Smooth muscle cell (in vitro differentiated cells): ENCODE data around the gene TUBGCP6. TPM values are rescaled to one million over a fixed set of nuclear protein-coding genes. Genes with fewer than 3 reads are reported as not detected.
A peak's percentile ranks its signal among the peaks of the same experiment; 100 is the strongest.
"Not testable (repeated sequence)": the region's sequence is repeated elsewhere in the genome, so short reads cannot be mapped to it uniquely, and the experiment has no call there.

Source experiments
- DNase-seq: peaks from one replicate; lab custom pipeline; 2025; ENCODE audit not compliant: unreplicated experiment; lab: John Stamatoyannopoulos, UW
- H2AFZ ChIP-seq: fragments of 200-600 bp; sonication (generic); 2 replicates; pipeline ENCODE4 v1.6.0; 2016; ENCODE audit warnings: antibody characterized with exemption, low read depth, mild to moderate bottlenecking
- H3F3A ChIP-seq: fragments of 200-600 bp; sonication (generic); 2 replicates; pipeline ENCODE4 v1.6.0; 2017; ENCODE audit warnings: antibody characterized with exemption, low read depth
- H3K27ac ChIP-seq: fragments of 200-600 bp; sonication (generic); 2 replicates; pipeline ENCODE4 v1.5.1; 2016; ENCODE audit warnings: low read depth, mild to moderate bottlenecking
- H3K27me3 ChIP-seq: fragments of 200-600 bp; sonication (generic); 2 replicates; pipeline ENCODE4 v1.6.1; 2016; ENCODE audit warnings: low read depth, mild to moderate bottlenecking
- H3K36me3 ChIP-seq: fragments of 200-600 bp; sonication (generic); 2 replicates; pipeline ENCODE4 v1.5.1; 2016; ENCODE audit warnings: low read depth
- H3K4me1 ChIP-seq: fragments of 200-600 bp; sonication (generic); 2 replicates; pipeline ENCODE4 v1.5.1; 2016; ENCODE audit warnings: low read depth
- H3K4me2 ChIP-seq: fragments of 200-600 bp; sonication (generic); 2 replicates; pipeline ENCODE4 v1.6.0; 2016; ENCODE audit warnings: mild to moderate bottlenecking
- H3K4me3 ChIP-seq: fragments of 200-600 bp; sonication (generic); 2 replicates; pipeline ENCODE4 v1.5.1; 2016; ENCODE audit warnings: mild to moderate bottlenecking
- H3K79me2 ChIP-seq: fragments of 200-600 bp; sonication (generic); 2 replicates; pipeline ENCODE4 v1.6.0; 2016; ENCODE audit warnings: low read depth, mild to moderate bottlenecking
- H3K9ac ChIP-seq: fragments of 200-600 bp; sonication (generic); 2 replicates; pipeline ENCODE4 v1.6.0; 2016; ENCODE audit warnings: low read depth
- H3K9me3 ChIP-seq: fragments of 200-600 bp; sonication (generic); replicated peaks from 2 replicates; pipeline ENCODE4 v1.5.1; 2016; ENCODE audit warnings: low read depth
- H4K20me1 ChIP-seq: fragments of 200-600 bp; sonication (generic); 2 replicates; pipeline ENCODE4 v1.6.0; 2016; ENCODE audit warnings: low read depth
- WGBS: methylation state at CpG from one replicate; pipeline ENCODE4 v1.1.7; 2016; ENCODE audit warnings: low lambda C conversion rate; 5-methylcytosine and 5-hydroxymethylcytosine counted together
- polyA plus RNA-seq: library from polyadenylated mRNA; unstranded; fragments of >200 nt; fragmentation: Nextera tagmentation; extraction: Ambion mirVana; gene quantifications from 2 replicates; pipeline ENCODE4 v1.2.1, GENCODE V29; 2016
- total RNA-seq: library from RNA; depleted of rRNA; stranded (reverse); fragments of >200 nt; gene quantifications from 2 replicates; pipeline ENCODE4 v1.2.3, GENCODE V29; 2014
- TF ChIP-seq, protein P1 (sequence below): fragments of 200-600 bp; sonication (generic); IDR thresholded peaks from 2 replicates; pipeline ENCODE4 v1.5.1; 2017; ENCODE audit warnings: borderline replicate concordance, mild to moderate bottlenecking, antibody characterized with exemption; ENCODE audit not compliant: insufficient read depth, poor library complexity, severe bottlenecking

The TUBGCP6 gene
- total and polyA plus RNA-seq, 2 experiments from 2014 or later, result 10.0 to 22.7 TPM

DNA sequence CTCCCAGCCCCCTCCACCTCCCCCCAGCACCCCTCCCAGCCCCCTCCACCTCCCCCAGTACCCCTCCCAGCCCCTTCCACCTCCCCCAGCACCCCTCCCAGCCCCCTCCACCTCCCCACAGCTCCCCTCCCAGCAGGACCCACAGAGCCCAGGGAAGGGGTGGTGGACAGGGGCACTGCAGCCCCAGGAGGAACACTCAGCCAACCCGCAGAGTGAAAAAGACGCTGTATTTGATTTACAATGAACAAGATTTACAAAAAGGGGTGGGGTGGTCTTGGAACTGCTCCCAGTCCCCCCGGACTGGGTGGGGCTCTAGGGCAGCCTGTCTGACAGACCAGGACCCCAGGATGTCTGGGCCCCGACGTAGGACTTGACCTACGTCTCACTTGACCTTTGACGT, 29.9 kb upstream of the TUBGCP6 start:
- TF ChIP-seq, protein P1, sequence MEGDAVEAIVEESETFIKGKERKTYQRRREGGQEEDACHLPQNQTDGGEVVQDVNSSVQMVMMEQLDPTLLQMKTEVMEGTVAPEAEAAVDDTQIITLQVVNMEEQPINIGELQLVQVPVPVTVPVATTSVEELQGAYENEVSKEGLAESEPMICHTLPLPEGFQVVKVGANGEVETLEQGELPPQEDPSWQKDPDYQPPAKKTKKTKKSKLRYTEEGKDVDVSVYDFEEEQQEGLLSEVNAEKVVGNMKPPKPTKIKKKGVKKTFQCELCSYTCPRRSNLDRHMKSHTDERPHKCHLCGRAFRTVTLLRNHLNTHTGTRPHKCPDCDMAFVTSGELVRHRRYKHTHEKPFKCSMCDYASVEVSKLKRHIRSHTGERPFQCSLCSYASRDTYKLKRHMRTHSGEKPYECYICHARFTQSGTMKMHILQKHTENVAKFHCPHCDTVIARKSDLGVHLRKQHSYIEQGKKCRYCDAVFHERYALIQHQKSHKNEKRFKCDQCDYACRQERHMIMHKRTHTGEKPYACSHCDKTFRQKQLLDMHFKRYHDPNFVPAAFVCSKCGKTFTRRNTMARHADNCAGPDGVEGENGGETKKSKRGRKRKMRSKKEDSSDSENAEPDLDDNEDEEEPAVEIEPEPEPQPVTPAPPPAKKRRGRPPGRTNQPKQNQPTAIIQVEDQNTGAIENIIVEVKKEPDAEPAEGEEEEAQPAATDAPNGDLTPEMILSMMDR, result no peak
- no peak overlapping the region for H2AFZ ChIP-seq
- no peaks in the 10 kb centered on the region for H3K9me3 ChIP-seq
- H4K20me1 ChIP-seq, result peaks cover 83% of the 10 kb centered on the region
- no peak overlapping the region for H3K27ac ChIP-seq
- peaks cover 18% of the 10 kb centered on the region for H3F3A ChIP-seq
- no peak overlapping the region for H3K4me3 ChIP-seq
- H3K27me3 ChIP-seq, result no peaks in the 10 kb centered on the region
- 93% methylated on average over 7 of the region's 7 CpGs for WGBS
- no peak overlapping the region for H3K9ac ChIP-seq
- no peak for DNase-seq
- no peaks in the 10 kb centered on the region for H3K36me3 ChIP-seq
- no peak overlapping the region for H3K4me2 ChIP-seq
- H3K4me1 ChIP-seq, result peaks cover 23% of the 10 kb centered on the region
- H3K79me2 ChIP-seq, result no peaks in the 10 kb centered on the region

DNA sequence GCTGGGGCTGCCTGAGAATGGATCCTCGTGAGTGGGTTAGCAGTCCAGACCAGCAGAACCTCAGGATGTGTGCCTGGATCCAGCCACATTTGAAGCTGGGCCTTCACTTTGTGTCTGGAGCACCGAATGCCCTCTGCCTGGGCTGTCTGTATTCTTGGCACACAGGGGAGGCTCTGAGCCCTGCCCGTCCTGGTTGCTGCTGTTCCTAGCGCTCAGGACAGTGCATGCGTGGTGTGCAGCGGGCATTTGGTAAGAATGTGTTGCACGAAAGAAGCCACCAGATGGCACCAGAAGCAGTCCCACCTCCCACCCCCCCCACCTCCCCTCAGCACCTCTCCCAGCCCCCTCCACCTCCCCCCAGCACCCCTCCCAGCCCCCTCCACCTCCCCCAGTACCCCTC, 29.5 kb upstream of the TUBGCP6 start:
- Histone ChIP-seq H3K36me3 (no peaks in the 10 kb centered on the region), H3K27me3 (no peaks in the 10 kb centered on the region), H2AFZ (no peak overlapping the region), H3F3A (peaks cover 18% of the 10 kb centered on the region), H3K27ac (no peak overlapping the region), H3K9me3 (no peaks in the 10 kb centered on the region), H3K4me3 (no peak overlapping the region), H4K20me1 (peaks cover 78% of the 10 kb centered on the region), H3K4me1 (peaks cover 23% of the 10 kb centered on the region), H3K79me2 (no peaks in the 10 kb centered on the region), H3K4me2 (no peak overlapping the region), H3K9ac (no peak overlapping the region)
- no peak for DNase-seq
- TF ChIP-seq, protein P1, result peak; percentile 26
- 88% methylated on average over 3 of the region's 7 CpGs for WGBS

DNA sequence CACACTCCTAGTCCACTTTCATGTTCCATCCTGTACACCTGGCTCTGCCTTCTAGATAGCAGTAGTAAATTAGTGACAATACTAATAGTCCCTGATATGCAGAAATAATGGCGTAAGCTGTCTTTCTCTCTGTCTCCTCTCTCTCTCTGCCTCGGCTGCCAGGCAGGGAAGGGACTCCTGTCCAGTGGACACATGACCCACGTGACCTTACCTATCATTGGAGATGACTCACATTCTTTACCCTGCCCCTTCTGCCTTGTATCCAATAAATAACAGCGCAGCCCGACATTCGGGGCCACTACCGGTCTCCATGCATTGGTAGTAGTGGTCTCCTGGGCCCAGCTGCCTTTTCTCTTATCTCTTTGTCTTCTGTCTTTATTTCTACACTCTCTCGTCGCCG, 29.0 kb upstream of the TUBGCP6 start:
- not testable (repeated sequence) for H2AFZ ChIP-seq, H3K9ac ChIP-seq, H3K27me3 ChIP-seq, DNase-seq, H3K9me3 ChIP-seq, H3K4me2 ChIP-seq, H3K79me2 ChIP-seq, H3K4me3 ChIP-seq, H3K27ac ChIP-seq, H3K36me3 ChIP-seq
- H4K20me1 ChIP-seq, result peaks cover 73% of the 10 kb centered on the region
- peaks cover 23% of the 10 kb centered on the region for H3K4me1 ChIP-seq
- H3F3A ChIP-seq, result peaks cover 18% of the 10 kb centered on the region
- 94% methylated on average over 10 of the region's 10 CpGs for WGBS

DNA sequence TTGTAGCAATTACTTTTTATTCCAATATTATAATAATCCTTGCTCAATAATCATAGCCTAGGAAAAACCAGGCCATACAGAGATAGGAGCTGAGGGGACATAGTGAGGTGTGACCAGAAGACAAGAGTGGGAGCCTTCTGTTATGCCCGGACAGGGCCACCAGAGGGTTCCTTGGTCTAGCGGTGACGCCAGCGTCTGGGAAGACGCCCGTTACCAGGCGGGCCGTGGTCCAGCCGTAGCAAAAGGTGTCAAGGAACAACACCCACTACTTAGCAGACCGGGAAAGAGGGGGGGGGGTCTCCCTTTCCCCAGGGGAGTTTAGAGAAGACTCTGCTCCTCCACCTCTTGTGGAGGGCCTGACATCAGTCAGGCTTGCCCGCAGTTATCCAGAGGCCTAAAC, 28.5 kb upstream of the TUBGCP6 start:
- peaks cover 23% of the 10 kb centered on the region for H3K4me1 ChIP-seq
- not testable (repeated sequence) for H3K9ac ChIP-seq, H3K79me2 ChIP-seq, DNase-seq, H2AFZ ChIP-seq, H3K27me3 ChIP-seq, H3K4me2 ChIP-seq, H3K9me3 ChIP-seq, H3K27ac ChIP-seq, H3K4me3 ChIP-seq, H3K36me3 ChIP-seq
- peaks cover 18% of the 10 kb centered on the region for H3F3A ChIP-seq
- H4K20me1 ChIP-seq, result peaks cover 72% of the 10 kb centered on the region
- 81% methylated on average over 11 of the region's 11 CpGs for WGBS
